Activated CD4-positive, alpha-beta memory T cell treated with anti-CD3 and anti-CD28 coated beads for 36 hours (primary cell): ENCODE measurements around the gene AGBL2. TPM values are rescaled to one million over a fixed set of nuclear protein-coding genes. Genes with fewer than 3 reads are reported as not detected.
A peak's percentile ranks its signal among the peaks of the same experiment; 100 is the strongest.
"Not testable (repeated sequence)": the region's sequence is repeated elsewhere in the genome, so short reads cannot be mapped to it uniquely, and the experiment has no call there.

Source experiments
- CTCF ChIA-PET: fragments of 350-600 bp; sonication (Branson Sonifier 250); formaldehyde crosslinking; loops from one replicate; lab custom pipeline; 2021; ENCODE audit warnings: antibody characterized with exemption, inconsistent platforms; lab: Charles Lee
- POLR2A ChIA-PET: fragments of 350-600 bp; sonication (Branson Sonifier 250); formaldehyde crosslinking; loops from one replicate; lab custom pipeline; 2021; ENCODE audit warnings: antibody characterized with exemption; lab: Charles Lee
- DNase-seq: peaks from one replicate; pipeline ENCODE4 v3.0.0-alpha.2; 2020
- H3K27ac Mint-ChIP-seq: one replicate; pipeline ENCODE4 v1.8.0; 2021; ENCODE audit warnings: mixed read lengths
- H3K27me3 Mint-ChIP-seq: one replicate; pipeline ENCODE4 v1.8.0; 2021; ENCODE audit warnings: mixed read lengths
- H3K36me3 Mint-ChIP-seq: one replicate; pipeline ENCODE4 v1.8.0; 2021; ENCODE audit warnings: mixed read lengths
- H3K4me1 Mint-ChIP-seq: one replicate; pipeline ENCODE4 v1.8.0; 2021; ENCODE audit warnings: low read depth, mixed read lengths
- H3K4me3 Mint-ChIP-seq: one replicate; pipeline ENCODE4 v1.8.0; 2021; ENCODE audit warnings: mild to moderate bottlenecking, mixed read lengths
- H3K9me3 Mint-ChIP-seq: one replicate; pipeline ENCODE4 v1.8.0; 2021; ENCODE audit warnings: mixed read lengths
- intact Hi-C: fragments of 100-400 bp; cut with micrococcal nuclease; formaldehyde crosslinking; loops from one replicate; pipeline ENCODE4 v1.15.1; 2023
- total RNA-seq, 2 experiments: library from RNA; stranded (reverse); gene quantifications; one replicate each; pipeline ENCODE4 v1.2.3, GENCODE V29; 2021

AGBL2 gene
- total RNA-seq, 2 experiments from 2014 or later: 4.2 to 5.0 TPM

GRCh38 chr11:47724041-47724729 is 9.0 kb upstream of the AGBL2 start:
- ChIA-PET CTCF (no interaction called here), POLR2A (no interaction called here)
- Mint-ChIP-seq H3K4me1 (no peaks in the 10 kb centered on the region), H3K27ac (no peak overlapping the region), H3K36me3 (peaks cover 40% of the 10 kb centered on the region), H3K27me3 (no peaks in the 10 kb centered on the region), H3K9me3 (no peaks in the 10 kb centered on the region), H3K4me3 (no peak overlapping the region)
- no peak for DNase-seq
- intact Hi-C loops: no loop called here

GRCh38 chr11:47723041-47723440 is 7.9 kb upstream of the AGBL2 start:
- Mint-ChIP-seq H3K27ac (no peak overlapping the region), H3K4me1 (no peaks in the 10 kb centered on the region), H3K27me3 (no peaks in the 10 kb centered on the region), H3K9me3 (no peaks in the 10 kb centered on the region), H3K4me3 (no peak overlapping the region), H3K36me3 (peaks cover 36% of the 10 kb centered on the region)
- ChIA-PET CTCF (no interaction called here), POLR2A (no interaction called here)
- intact Hi-C loops: no loop called here
- DNase-seq: no peak

GRCh38 chr11:47720651-47721050 is 5.5 kb upstream of the AGBL2 start:
- Mint-ChIP-seq H3K4me3 (no peak overlapping the region), H3K27ac (no peak overlapping the region), H3K27me3 (no peaks in the 10 kb centered on the region), H3K9me3 (no peaks in the 10 kb centered on the region), H3K36me3 (peaks cover 39% of the 10 kb centered on the region), H3K4me1 (no peaks in the 10 kb centered on the region)
- POLR2A ChIA-PET: no interaction called here
- CTCF ChIA-PET: no interaction called here
- intact Hi-C loops: no loop called here
- no peak for DNase-seq

DNA sequence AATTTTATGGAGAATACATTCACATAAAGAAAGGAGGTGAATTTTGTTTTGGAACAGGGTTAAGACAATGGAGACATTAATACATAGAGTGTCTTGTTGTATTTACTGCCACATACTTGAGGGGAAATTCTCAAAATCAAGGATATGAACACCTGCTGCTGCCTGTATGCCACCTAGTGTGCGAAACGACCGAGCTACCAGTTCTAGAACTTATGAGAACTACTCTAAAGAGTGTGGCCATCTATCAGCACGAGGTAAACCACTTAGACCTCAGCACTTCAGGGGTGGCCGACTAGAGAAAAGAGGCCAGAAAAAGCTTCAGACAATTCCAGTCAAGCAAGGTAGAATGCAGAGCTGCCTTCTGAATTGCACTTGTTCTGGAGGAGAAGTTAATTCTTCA is 1.5 kb upstream of the AGBL2 start:
- DNase-seq: peak; percentile 22
- peaks cover 17% of the 10 kb centered on the region for H3K4me1 Mint-ChIP-seq
- H3K9me3 Mint-ChIP-seq: no peaks in the 10 kb centered on the region
- ChIA-PET CTCF (interaction anchor here (0.6 to 1.6 kb wide), 2 partner anchors 9 to 73 kb away, joined by 3 read pairs; no protein-coding TSS in a partner anchor), POLR2A (interaction anchor here (0.9 kb wide), 1 partner anchor 284 kb away, joined by 3 read pairs; no protein-coding TSS in a partner anchor)
- H3K36me3 Mint-ChIP-seq: peaks cover 17% of the 10 kb centered on the region
- peak overlapping the region; percentile 18 for H3K27ac Mint-ChIP-seq
- intact Hi-C loops: loop anchor here (2.0 to 5.0 kb wide), 2 partner anchors 54 to 139 kb away; partner anchors contain the start of genes KBTBD4 and NDUFS3
- no peaks in the 10 kb centered on the region for H3K27me3 Mint-ChIP-seq
- no peak overlapping the region for H3K4me3 Mint-ChIP-seq

DNA sequence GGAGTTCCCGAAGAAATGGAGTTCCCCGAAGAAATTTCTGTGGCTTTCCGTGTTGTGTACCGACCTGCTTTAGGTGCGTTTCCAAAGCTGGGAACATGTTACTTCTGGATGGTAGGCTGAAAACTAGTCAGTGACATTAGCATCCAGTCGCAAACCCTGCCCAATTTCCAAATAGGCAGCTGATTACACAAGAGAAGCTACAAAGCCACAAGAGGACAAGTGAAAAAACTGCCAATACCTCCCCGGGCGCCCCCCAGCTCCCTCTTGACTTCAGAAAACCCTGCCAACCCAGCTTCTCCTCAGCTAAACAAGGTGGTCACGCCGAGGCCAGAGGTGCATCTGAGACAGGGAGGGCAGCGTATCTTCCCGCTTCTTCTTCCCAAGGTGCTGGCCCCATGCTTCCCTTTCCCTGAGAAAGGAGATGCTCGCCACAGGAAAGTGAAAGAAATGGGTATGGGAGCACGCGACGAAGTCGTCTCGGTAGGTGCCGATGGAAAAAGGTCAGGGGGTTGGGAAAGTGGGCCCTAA is 551 bp downstream of the AGBL2 start:
- peak overlapping the region; percentile 95 for H3K27ac Mint-ChIP-seq
- intact Hi-C loops: loop anchor here (1.0 to 5.0 kb wide), 3 partner anchors 53 to 137 kb away; partner anchors contain the start of genes FNBP4, KBTBD4, MTCH2 and NDUFS3
- peak overlapping the region; percentile 86 for H3K4me3 Mint-ChIP-seq
- ChIA-PET POLR2A (interaction anchor here (0.7 to 1.9 kb wide), 6 partner anchors 13 to 500 kb away, joined by 3 to 8 read pairs (median 6); partner anchors contain the start of genes DDB2 and FNBP4), CTCF (interaction anchor here (1.0 to 1.4 kb wide), 5 partner anchors 9 to 315 kb away, joined by 3 to 4 read pairs (median 3); no protein-coding TSS in a partner anchor)
- no peaks in the 10 kb centered on the region for H3K27me3 Mint-ChIP-seq
- H3K4me1 Mint-ChIP-seq: peaks cover 21% of the 10 kb centered on the region
- peak; percentile 21 for DNase-seq
- no peaks in the 10 kb centered on the region for H3K9me3 Mint-ChIP-seq
- H3K36me3 Mint-ChIP-seq: peaks cover 12% of the 10 kb centered on the region

DNA sequence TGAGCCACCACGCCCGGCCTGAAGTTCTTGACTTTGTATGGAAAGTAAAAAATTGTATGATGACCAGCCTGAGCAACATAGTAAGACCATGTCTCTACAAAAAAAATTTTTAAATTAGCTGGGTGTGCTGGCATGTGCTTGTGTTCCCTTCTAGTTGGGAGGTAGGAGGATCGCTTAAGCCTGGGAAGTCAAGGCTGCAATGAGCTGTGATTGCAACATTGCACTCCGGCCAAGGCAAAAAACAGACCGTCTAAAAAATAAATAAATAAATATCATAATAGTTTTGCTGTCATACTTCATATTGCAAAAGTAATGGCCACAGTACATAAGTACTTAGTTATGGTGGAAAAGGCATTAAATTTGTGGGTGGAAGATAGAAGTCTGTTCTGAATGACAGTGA is 3.4 kb downstream of the AGBL2 start:
- H3K27me3 Mint-ChIP-seq: no peaks in the 10 kb centered on the region
- no peaks in the 10 kb centered on the region for H3K9me3 Mint-ChIP-seq
- ChIA-PET CTCF (no interaction called here), POLR2A (no interaction called here)
- intact Hi-C loops: no loop called here
- H3K4me3 Mint-ChIP-seq: no peak overlapping the region
- H3K36me3 Mint-ChIP-seq: peaks cover 8% of the 10 kb centered on the region
- H3K4me1 Mint-ChIP-seq: peaks cover 21% of the 10 kb centered on the region
- no peak overlapping the region for H3K27ac Mint-ChIP-seq
- no peak for DNase-seq

DNA sequence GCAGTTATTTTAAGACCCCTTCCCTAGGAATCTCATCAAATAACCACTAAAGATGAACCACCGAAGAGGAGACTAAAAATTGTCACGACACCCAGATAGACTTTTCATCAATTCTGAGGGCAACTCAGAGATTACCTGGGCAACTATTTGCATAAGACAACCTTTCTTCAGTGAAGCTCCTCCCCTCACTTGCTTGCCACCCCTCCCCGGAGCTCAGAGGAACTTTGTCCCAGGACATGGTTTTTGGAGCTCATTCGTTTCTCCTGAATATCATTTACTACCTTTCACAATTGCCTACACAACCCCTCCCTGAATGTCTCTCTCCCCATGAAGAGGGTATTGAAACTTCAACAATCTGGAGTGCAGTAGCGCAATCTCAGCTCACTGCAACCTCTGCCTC is 3.9 kb downstream of the AGBL2 start:
- Mint-ChIP-seq H3K27me3 (no peaks in the 10 kb centered on the region), H3K4me1 (peaks cover 21% of the 10 kb centered on the region), H3K4me3 (no peak overlapping the region), H3K36me3 (peaks cover 6% of the 10 kb centered on the region), H3K9me3 (no peaks in the 10 kb centered on the region), H3K27ac (no peak overlapping the region)
- CTCF ChIA-PET: no interaction called here
- intact Hi-C loops: no loop called here
- no peak for DNase-seq
- POLR2A ChIA-PET: no interaction called here

GRCh38 chr11:47707275-47707786 is 7.8 kb downstream of the AGBL2 start:
- H3K4me3 Mint-ChIP-seq, intact Hi-C loops, H3K9me3 Mint-ChIP-seq, H3K27me3 Mint-ChIP-seq, H3K36me3 Mint-ChIP-seq, CTCF ChIA-PET, POLR2A ChIA-PET, H3K4me1 Mint-ChIP-seq, DNase-seq, H3K27ac Mint-ChIP-seq: not testable (repeated sequence)

GRCh38 chr11:47705721-47706120 is 9.4 kb downstream of the AGBL2 start:
- intact Hi-C loops: no loop called here
- no peak overlapping the region for H3K4me3 Mint-ChIP-seq
- DNase-seq: no peak
- H3K27me3 Mint-ChIP-seq: no peaks in the 10 kb centered on the region
- peaks cover 4% of the 10 kb centered on the region for H3K4me1 Mint-ChIP-seq
- ChIA-PET CTCF (interaction anchor here (1.1 kb wide), 1 partner anchor 9 kb away, joined by 3 read pairs; no protein-coding TSS in a partner anchor), POLR2A (no interaction called here)
- no peaks in the 10 kb centered on the region for H3K9me3 Mint-ChIP-seq
- H3K36me3 Mint-ChIP-seq: peaks cover 6% of the 10 kb centered on the region
- no peak overlapping the region for H3K27ac Mint-ChIP-seq

DNA sequence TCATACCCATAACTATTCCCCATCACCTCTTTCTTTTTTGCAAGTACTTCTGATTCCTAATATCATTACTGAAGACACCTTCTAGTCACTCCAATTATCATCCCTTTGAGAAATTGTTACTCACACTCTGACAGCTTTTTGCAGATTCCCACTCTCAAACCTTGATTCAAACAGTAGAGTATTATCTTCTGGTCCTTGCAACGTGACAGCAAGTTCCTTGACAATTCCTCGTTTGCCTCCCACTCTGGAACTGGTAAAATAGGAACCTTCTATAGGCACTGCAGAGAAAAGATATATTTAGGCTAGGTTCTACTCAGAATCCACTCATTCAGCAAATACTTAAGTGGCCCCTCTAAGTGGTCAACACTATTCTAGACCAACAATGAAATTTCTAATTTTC is 23.2 kb downstream of the AGBL2 start:
- CTCF ChIA-PET: no interaction called here
- no peaks in the 10 kb centered on the region for H3K36me3 Mint-ChIP-seq
- no peaks in the 10 kb centered on the region for H3K27me3 Mint-ChIP-seq
- no peaks in the 10 kb centered on the region for H3K9me3 Mint-ChIP-seq
- intact Hi-C loops: no loop called here
- H3K4me1 Mint-ChIP-seq: no peaks in the 10 kb centered on the region
- no peak overlapping the region for H3K4me3 Mint-ChIP-seq
- DNase-seq: no peak
- POLR2A ChIA-PET: no interaction called here
- no peak overlapping the region for H3K27ac Mint-ChIP-seq

DNA sequence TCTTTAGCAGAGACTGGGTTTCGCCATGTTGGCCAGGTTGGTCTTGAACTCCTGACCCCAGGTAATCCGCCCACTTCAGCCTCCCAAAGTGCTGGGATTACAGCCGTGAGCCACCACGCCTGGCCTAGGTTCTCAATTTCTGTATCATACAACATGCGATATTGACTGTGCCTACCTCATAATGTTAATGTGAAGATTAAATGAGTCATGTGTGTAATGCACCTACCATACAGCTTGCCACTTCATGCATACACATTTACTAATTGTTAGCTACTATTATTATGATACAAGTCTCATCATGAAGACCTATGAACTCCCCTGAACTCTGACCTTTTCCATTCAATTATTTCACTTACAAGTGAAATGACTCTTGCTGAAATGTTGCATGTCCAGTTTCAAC is 25.7 kb downstream of the AGBL2 start:
- H3K27me3 Mint-ChIP-seq: no peaks in the 10 kb centered on the region
- ChIA-PET CTCF (no interaction called here), POLR2A (interaction anchor here (0.5 kb wide), 1 partner anchor 77 kb away, joined by 3 read pairs; no protein-coding TSS in a partner anchor)
- H3K27ac Mint-ChIP-seq: no peak overlapping the region
- no peaks in the 10 kb centered on the region for H3K4me1 Mint-ChIP-seq
- intact Hi-C loops: no loop called here
- no peak for DNase-seq
- H3K9me3 Mint-ChIP-seq: no peaks in the 10 kb centered on the region
- H3K4me3 Mint-ChIP-seq: no peak overlapping the region
- no peaks in the 10 kb centered on the region for H3K36me3 Mint-ChIP-seq

DNA sequence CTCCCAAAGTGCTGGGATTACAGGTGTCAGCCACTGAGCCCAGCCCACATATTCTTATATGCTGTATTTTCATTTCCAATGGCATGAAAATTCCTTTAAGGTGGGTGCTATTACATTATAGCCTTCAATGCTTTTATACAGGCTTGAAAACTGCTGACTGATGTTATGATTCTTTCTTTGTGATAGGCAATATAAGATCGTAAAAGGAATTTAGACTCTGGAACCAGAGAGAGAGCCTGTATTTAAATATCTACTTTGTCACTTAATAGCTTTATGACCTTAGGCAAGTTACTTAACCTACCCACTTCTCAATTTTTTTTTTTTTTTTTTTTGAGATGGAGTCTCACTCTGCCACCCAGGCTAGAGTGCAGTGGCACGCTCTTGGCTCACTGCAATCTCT is 26.2 kb downstream of the AGBL2 start:
- no peak for DNase-seq
- POLR2A ChIA-PET: interaction anchor here (0.5 kb wide), 1 partner anchor 77 kb away, joined by 3 read pairs; no protein-coding TSS in a partner anchor
- Mint-ChIP-seq H3K9me3 (no peaks in the 10 kb centered on the region), H3K4me1 (no peaks in the 10 kb centered on the region), H3K36me3 (no peaks in the 10 kb centered on the region), H3K27me3 (no peaks in the 10 kb centered on the region), H3K27ac (no peak overlapping the region), H3K4me3 (no peak overlapping the region)
- CTCF ChIA-PET: no interaction called here
- intact Hi-C loops: no loop called here
